Prostate gland (tissue), 2 donors: Measurements from ENCODE around the gene INPP5A.

Experiments used
- CTCF ChIP-seq, 4 experiments: fragments of 200-600 bp in 2 of 4; fragments of 450-650 bp in 2 of 4; sonication (generic) in 2 of 4; IDR thresholded peaks; 1 replicate in 3 of 4; 2 replicates in 1 of 4; pipeline ENCODE4 v1.5.1; 2016 to 2019; ENCODE audit warnings: antibody characterized with exemption in 4 of 4, mild to moderate bottlenecking in 2 of 4, moderate library complexity in 2 of 4
- POLR2AphosphoS5 ChIP-seq: sonication (generic); formaldehyde crosslinking; IDR thresholded peaks from one replicate; pipeline ENCODE4 v1.6.1; 2017; ENCODE audit warnings: antibody characterized with exemption

DNA sequence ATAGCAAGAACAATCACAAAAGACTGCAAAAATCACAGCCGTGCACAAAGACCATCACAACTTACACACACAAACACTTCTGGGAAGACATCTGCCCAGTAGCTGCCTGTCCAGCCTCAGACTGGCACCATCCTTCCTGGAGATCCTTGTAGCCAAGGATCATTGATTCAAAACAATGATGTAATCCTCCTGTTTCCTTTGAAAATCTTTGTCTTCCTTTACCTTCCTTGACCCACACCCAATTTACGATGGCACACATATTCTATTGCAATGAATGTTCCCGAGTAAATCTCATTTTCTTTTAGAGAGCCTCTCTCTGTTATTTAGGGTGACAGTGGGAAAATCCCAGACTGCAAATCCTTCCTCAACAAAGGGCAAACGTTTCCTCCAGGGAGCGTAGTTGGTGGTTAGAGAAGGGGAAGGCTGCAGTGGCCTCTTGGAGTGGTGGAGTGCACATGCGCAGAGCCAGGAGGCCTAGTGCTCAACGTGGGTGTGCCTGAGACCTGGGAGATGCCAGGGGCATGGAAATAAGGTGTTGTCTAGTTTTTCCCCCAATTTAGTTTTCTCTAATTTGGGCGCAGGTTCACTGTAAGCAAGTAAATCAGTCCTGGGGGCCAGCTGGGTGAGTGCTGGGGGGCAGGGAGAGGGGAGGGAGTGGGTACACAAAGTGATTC is 3.1 kb upstream of the INPP5A start:
- TF ChIP-seq CTCF (IDR thresholded peaks at IDR 0.05): no peak
- no peak for TF ChIP-seq POLR2AphosphoS5
